Measurements from ENCODE around the gene ROR2.

ROR2 gene

DNA sequence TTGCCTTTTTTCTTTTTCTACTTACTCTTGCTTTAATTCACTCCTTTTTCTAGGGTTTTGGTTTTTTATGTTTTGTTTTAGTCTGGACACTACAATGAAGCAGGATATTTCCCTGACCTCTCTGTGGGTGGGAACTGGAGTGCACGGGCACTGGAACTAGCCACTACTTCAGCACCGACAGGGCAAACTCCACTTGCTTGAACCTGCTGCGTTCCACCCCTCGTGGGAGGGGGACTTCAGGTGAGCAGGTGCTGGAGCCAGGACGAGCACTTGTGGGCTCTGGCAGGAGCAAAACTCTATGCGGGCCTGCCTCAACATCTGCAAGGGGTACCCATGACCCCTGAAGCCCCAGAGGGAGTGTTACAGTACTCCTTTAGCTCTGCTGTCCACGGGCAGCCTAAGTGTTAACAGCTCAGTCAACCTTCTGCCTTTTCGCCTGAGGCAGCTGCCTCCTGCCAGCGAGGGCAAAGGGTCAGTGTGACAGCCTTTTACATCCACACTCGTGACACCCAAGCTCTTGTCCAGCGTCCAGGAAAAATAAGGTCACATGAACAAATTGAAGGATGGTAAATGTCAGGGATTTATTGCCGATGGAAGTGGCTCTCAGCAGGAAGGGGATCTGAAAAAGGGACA lies 382.3 kb downstream of the ROR2 start:
- no peak overlapping the region for H3K4me3 ChIP-seq (ENCODE audit: low read depth, low read length)
- DNase-seq (ENCODE audit: low read depth): no peak
- TF ChIP-seq CTCF (IDR thresholded peaks at IDR 0.05; ENCODE audit: low read depth, low read length, missing control alignments): no peak

DNA sequence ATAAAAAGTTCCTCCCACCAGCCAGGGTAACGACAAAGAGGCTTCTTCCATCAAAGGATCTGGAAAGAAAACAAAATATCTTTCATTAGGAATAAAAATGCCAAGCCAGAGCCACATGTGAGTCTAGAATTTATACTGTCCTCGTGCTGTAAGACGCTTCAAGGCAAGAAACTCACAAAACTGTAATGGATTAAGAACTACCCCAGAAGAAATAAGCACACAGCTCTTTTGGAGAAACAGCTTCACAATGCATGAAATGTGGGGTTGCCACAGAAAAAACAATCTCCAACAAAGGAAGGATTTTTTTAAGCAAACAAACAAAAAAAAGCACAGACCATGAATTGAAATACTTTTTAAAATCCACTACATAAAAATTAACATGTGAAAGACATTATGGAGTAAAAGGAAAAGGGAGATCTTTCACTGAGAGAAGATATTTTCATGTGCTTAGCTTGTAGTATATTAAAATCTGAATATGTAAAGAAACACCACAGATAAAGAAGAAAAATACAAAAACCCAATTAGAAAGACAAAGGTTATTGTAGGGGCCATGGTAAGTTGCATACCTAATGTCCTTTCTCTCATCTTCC lies 385.9 kb downstream of the ROR2 start:
- DNase-seq (ENCODE audit: low read depth): no peak
- H3K4me3 ChIP-seq (ENCODE audit: low read depth, low read length): no peak overlapping the region
- TF ChIP-seq CTCF (IDR thresholded peaks at IDR 0.05; ENCODE audit: low read depth, low read length, missing control alignments): no peak

DNA sequence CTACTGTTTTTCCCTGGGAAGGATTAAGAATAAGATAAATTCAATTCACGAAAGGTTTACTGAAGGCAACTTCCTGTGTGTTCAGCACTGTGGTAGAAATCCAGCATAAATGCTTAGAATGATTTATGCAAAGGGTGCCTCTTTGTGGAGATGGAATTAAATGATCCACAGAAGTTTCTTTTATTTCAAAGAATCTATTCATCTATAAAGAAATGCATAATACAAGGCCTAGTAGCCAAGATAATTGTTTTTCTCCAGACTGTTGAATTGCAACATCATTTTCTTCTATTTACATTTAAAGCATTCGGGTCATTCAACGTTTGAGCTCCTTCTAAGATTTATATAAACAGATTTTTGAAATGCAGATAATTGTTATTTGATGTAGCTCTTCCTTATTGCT lies 387.6 kb downstream of the ROR2 start:
- no peak for DNase-seq (ENCODE audit: low read depth)
- H3K4me3 ChIP-seq (ENCODE audit: low read depth, low read length): no peak overlapping the region
- no peak for TF ChIP-seq CTCF (IDR thresholded peaks at IDR 0.05; ENCODE audit: low read depth, low read length, missing control alignments)

DNA sequence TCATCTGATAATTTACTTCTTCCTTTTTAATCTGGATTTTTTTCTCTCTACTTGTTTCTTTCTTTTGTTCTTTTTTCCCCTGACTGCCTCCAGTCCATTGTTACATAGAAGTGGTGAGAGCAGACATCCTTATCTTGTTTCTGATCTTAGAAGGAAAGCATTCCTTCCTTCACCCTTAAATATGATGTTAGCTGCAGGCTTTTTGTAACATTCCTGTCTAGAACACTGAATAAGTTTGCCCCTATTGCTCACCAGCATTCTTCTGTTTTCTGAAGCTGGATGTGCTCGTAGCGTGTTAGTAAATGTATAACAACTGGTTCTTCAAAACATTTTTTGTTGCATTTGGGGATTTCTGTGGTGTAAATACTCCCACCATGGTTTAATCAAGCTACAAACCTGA lies 389.7 kb downstream of the ROR2 start:
- TF ChIP-seq CTCF (IDR thresholded peaks at IDR 0.05; ENCODE audit: low read depth, low read length, missing control alignments): no peak
- no peak for DNase-seq (ENCODE audit: low read depth)
- no peak overlapping the region for H3K4me3 ChIP-seq (ENCODE audit: low read depth, low read length)

DNA sequence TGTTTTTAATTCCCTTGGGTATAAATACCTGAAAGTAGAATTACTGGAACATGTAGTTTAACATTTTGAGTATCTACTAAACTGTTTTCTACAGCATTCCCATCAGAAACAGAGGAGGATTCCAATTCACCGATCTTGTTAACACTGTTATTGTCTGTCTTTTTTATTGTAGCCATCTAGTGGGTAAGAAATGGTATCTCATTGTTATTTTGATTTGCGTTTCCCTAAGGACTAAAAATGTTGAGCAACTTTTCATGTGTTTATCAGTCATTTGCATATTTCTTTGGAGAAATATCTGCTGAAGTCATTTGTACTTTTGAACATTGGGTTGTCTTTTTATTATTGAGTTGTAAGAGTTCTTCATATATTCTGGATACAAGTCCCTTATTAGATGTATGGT lies 391.1 kb downstream of the ROR2 start:
- H3K4me3 ChIP-seq (ENCODE audit: low read depth, low read length): no peak overlapping the region
- no peak for DNase-seq (ENCODE audit: low read depth)
- TF ChIP-seq CTCF (IDR thresholded peaks at IDR 0.05; ENCODE audit: low read depth, low read length, missing control alignments): no peak

DNA sequence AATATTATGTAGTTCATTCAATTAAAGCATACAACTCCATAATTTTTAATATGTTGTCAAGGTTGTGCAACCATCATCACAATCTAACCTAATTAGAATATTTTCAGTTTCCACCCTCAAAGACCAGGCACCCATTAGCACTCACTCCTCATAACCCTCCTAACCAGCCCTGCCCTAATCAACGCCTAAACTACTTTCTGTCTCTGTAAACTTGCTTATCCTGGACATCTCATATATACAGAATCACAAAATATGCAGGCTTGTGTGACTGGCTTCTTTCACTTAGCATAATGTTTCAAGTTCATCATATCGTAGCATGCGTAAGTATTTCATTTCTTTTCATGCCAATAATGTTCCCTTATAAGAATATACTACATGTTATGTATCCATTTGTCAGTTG lies 391.6 kb downstream of the ROR2 start:
- DNase-seq (ENCODE audit: low read depth): no peak
- no peak for TF ChIP-seq CTCF (IDR thresholded peaks at IDR 0.05; ENCODE audit: low read depth, low read length, missing control alignments)
- H3K4me3 ChIP-seq (ENCODE audit: low read depth, low read length): no peak overlapping the region

GRCh38 chr9:91557327-91557726 lies 392.7 kb downstream of the ROR2 start:
- no peak for TF ChIP-seq CTCF (IDR thresholded peaks at IDR 0.05; ENCODE audit: low read depth, low read length, missing control alignments)
- no peak overlapping the region for H3K4me3 ChIP-seq (ENCODE audit: low read depth, low read length)
- no peak for DNase-seq (ENCODE audit: low read depth)

Measured in GM12864 (cell line).